Measurements from ENCODE around the gene LSM10.

The LSM10 gene

DNA sequence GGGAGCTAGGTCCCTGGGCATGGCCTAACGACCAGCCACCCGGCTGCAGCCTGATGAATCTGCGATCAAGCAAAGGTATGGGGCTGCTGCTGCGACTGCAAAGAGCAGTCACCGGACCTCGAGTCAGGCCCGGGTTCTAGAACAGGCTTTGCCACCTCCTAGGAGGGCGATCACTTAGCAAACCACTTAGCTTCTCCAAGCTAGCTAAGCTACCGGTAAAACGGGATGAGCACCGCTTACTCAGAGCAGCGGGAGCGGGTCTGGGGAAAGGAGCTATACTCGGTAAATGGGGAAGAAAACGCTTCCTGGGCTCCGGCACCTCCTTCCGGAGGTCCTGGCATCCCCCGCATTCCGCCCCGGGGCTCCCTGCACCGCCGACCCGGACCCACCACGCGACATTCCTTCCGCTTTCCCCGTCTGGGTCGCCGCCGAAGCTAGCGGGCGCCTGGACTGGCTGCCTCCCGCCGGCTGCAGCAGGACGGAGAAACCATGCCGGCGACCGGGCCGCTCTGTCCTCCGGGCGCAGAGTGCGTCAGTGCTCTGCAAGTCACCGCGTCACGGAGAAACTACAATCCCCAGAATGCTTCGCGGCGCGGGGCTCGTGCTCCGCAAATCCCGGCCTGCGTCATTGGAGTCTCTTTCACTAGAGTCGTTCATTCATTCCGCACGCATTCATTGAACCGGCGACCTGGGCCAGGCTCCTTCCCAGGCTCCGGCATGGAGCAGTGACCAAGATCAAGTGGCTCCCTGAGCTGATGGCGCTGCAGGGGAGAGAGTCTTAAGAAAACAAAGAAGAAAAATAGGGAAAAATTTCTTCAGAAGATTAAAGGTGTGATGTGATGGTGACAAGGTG lies at the start of gene LSM10:
Gene LSM10 (minus strand): TSS at position 531 of the 853 bp plus-strand sequence. CDS start 3,779 bp downstream, outside the sequence.
- Mint-ChIP-seq H3K27me3 (no peaks in the 10 kb centered on the region), H3K27ac (peak within 1 kb of the TSS; percentile 96), H3K9me3 (no peaks in the 10 kb centered on the region), H3K36me3 (ENCODE audit: low read depth) (peaks cover 14% of the 10 kb centered on the region), H3K4me1 (peaks cover 48% of the 10 kb centered on the region), H3K4me3 (peak within 1 kb of the TSS; percentile 89)
- peak; percentile 91 for ATAC-seq
- DNase-seq = peak; percentile 93

DNA sequence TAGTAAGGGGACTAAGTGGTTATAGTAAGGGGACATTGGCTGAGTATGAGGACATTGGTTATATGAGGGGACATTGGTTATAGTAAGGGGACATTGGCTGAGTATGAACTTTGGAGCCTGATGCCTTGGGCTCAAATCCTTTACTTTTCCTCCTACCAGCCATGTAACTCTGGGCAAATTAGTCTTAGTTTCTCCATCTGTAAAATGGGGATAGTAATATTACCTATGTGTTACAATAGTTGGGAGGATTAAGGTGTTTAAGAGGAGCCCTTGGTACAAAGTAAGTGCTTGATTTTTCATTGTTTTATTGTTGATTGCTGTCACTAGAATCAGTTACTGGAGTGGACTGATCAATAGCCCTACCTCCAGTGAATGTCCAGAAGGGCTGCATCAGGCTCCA lies 49.7 kb upstream of the LSM10 start:
- DNase-seq (no peak), ATAC-seq (no peak)
- H3K9me3 Mint-ChIP-seq = no peaks in the 10 kb centered on the region
- H3K36me3 Mint-ChIP-seq (ENCODE audit: low read depth) = no peaks in the 10 kb centered on the region
- no peak overlapping the region for H3K4me3 Mint-ChIP-seq
- H3K4me1 Mint-ChIP-seq = peaks cover 15% of the 10 kb centered on the region
- peaks cover 2% of the 10 kb centered on the region for H3K27me3 Mint-ChIP-seq
- no peak overlapping the region for H3K27ac Mint-ChIP-seq

DNA sequence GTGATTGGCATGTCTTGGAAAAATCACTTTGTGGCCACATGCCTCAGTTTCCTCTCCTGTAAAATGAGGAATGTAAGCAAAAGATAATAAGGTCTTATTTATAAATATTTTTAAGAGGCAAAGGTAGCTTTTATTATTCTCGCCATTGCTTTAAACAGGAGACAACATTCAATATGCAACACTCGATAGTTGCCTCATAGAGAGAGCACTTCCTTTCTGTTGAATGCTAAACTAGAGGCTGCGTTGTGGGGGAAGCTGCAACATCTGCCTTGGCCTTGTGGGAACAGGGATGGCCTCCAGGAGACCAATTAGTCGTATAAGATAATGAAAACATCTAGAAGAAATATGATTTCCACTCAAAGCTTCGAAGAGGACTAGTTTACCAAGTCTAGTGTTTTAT lies 49.0 kb upstream of the LSM10 start:
- no peaks in the 10 kb centered on the region for H3K9me3 Mint-ChIP-seq
- ATAC-seq = no peak
- H3K36me3 Mint-ChIP-seq (ENCODE audit: low read depth) = no peaks in the 10 kb centered on the region
- peaks cover 15% of the 10 kb centered on the region for H3K4me1 Mint-ChIP-seq
- no peak overlapping the region for H3K27ac Mint-ChIP-seq
- H3K27me3 Mint-ChIP-seq = peaks cover 2% of the 10 kb centered on the region
- H3K4me3 Mint-ChIP-seq = no peak overlapping the region
- no peak for DNase-seq

DNA sequence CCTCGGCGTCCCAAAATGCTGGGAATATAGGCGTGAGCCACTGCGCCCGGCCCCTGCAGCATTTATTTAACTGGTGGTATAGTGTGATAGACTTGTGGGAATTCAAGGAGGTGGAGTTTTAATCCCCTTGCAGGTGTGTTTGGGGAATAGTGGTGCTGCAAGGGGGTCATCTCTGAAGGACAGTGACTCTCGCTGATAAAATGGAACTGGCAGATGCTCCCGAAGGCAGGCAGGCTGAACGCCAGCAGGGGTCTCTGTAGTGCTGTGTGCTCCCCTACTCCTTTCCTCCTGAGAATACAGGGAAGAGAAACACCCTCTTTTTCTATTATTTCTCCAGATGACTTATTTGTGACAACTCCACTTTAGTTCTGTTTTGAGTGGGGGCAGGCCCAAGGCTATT lies 48.6 kb upstream of the LSM10 start:
- peak; percentile 23 for DNase-seq

DNA sequence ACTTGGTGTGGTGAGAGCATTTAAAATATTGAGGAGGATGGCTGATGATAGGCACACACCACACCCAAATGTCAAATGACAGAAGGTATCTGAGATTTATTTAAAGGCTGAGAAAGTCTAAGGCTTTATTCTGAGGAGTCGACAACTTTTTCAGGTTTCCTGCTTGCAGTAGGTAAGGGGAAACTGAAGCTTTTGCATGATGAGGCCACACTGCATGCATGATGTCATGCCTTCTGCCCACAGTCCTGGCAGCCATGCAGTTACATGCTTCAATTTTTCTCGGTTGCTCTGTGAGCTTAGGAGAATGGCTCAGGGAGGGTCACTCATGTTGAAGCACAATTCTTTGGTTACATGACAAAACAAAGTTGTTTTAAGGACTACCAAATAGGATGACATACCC lies 45.6 kb upstream of the LSM10 start:
- no peak overlapping the region for H3K4me3 Mint-ChIP-seq
- no peak for ATAC-seq
- H3K27me3 Mint-ChIP-seq = no peaks in the 10 kb centered on the region
- no peak overlapping the region for H3K27ac Mint-ChIP-seq
- no peak for DNase-seq
- H3K9me3 Mint-ChIP-seq = no peaks in the 10 kb centered on the region
- no peaks in the 10 kb centered on the region for H3K4me1 Mint-ChIP-seq
- no peaks in the 10 kb centered on the region for H3K36me3 Mint-ChIP-seq (ENCODE audit: low read depth)

More for the DNA sequence above, 48.6 kb upstream of the LSM10 start:
- no peak overlapping the region for H3K4me3 Mint-ChIP-seq
- no peak overlapping the region for H3K27ac Mint-ChIP-seq
- H3K9me3 Mint-ChIP-seq = no peaks in the 10 kb centered on the region
- H3K36me3 Mint-ChIP-seq (ENCODE audit: low read depth) = no peaks in the 10 kb centered on the region
- no peak for ATAC-seq
- H3K4me1 Mint-ChIP-seq = peaks cover 10% of the 10 kb centered on the region
- peaks cover 2% of the 10 kb centered on the region for H3K27me3 Mint-ChIP-seq

DNA sequence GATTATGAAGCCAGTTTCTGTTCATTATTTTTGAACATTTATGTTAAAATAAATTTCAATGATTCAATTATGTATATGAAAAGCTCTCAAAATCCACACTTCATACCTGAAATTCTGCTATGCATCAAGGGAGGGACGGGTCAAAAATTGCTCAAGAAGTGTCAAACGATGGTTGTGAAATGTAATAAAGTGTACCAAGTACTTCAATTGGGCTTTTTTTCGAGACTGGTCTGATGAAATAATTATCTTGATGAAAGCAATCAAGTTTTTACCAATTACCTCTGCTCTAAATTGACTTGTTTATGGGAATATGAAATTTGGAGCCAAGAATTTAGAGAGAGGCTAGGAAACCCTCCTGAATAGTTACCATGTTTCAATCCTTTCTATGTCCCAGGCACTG lies 44.6 kb upstream of the LSM10 start:
- H3K27me3 Mint-ChIP-seq = no peaks in the 10 kb centered on the region
- no peaks in the 10 kb centered on the region for H3K9me3 Mint-ChIP-seq
- no peak overlapping the region for H3K4me3 Mint-ChIP-seq
- H3K36me3 Mint-ChIP-seq (ENCODE audit: low read depth) = no peaks in the 10 kb centered on the region
- H3K27ac Mint-ChIP-seq = no peak overlapping the region
- ATAC-seq (no peak), DNase-seq (no peak)
- no peaks in the 10 kb centered on the region for H3K4me1 Mint-ChIP-seq

DNA sequence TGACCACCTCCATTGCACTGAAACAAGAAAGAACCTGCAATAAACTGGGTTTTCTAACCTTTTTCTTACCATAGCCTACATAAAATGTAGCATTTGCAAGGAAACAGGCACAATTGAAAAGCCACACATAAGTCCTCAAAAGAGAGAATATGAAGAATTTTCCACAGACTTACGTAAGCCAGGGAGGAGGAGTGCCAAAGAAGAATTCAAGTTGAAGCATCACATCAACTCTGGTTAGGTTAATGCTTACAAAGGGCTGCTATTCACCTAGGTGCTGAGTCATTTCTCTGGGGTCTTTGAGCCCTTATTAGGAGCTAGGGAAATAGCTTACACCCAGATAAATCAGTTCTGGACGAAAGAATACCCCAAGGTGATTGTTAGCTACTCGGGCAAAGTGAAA lies 42.9 kb upstream of the LSM10 start:
- Mint-ChIP-seq H3K9me3 (no peaks in the 10 kb centered on the region), H3K4me1 (no peaks in the 10 kb centered on the region), H3K27me3 (no peaks in the 10 kb centered on the region), H3K36me3 (ENCODE audit: low read depth) (no peaks in the 10 kb centered on the region), H3K4me3 (no peak overlapping the region), H3K27ac (no peak overlapping the region)
- DNase-seq (no peak), ATAC-seq (no peak)

DNA sequence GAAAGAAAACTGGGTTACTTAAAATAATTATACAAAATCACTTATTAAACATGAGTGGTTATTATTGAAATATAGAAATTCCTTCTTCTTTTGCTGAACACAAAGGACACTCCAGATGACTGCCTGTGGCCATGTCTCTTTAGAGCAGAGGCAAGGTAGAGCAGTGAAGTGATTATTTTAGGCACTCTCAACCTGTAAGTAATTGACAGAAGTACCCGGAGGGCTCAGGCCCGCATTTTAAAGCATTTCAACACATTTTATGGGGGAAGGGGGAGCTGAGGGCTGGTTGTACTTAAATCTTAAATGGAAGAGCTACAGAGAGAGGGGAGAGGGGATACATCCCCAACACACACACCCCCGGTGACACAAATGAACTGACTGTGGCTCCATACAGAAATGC lies 42.3 kb upstream of the LSM10 start:
- no peak for DNase-seq
- H3K36me3 Mint-ChIP-seq (ENCODE audit: low read depth) = no peaks in the 10 kb centered on the region
- no peak overlapping the region for H3K4me3 Mint-ChIP-seq
- H3K27ac Mint-ChIP-seq = no peak overlapping the region
- no peak for ATAC-seq
- no peaks in the 10 kb centered on the region for H3K4me1 Mint-ChIP-seq
- no peaks in the 10 kb centered on the region for H3K27me3 Mint-ChIP-seq
- H3K9me3 Mint-ChIP-seq = no peaks in the 10 kb centered on the region

DNA sequence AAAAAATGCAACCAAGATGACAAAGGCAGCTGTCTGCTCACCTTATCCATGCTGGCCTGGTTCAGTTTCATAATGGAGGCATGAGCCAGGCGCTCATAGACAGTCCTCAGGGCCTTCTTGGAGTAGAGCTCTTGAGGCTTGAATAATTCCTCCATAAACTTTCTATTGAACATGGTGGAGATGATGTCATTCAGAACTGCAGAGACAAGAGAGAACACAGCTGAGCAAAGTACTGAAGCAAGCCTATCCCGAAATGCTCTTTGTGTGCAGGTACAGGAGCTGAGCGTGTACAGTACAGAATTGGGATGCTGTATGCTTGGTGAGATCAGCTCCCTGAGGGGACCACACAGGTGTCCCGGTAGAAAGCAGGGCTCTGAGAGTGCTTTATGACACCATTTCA lies 41.0 kb upstream of the LSM10 start:
- Mint-ChIP-seq H3K9me3 (no peaks in the 10 kb centered on the region), H3K27ac (no peak overlapping the region), H3K36me3 (ENCODE audit: low read depth) (no peaks in the 10 kb centered on the region), H3K27me3 (no peaks in the 10 kb centered on the region), H3K4me1 (no peaks in the 10 kb centered on the region), H3K4me3 (no peak overlapping the region)
- no peak for DNase-seq
- no peak for ATAC-seq

DNA sequence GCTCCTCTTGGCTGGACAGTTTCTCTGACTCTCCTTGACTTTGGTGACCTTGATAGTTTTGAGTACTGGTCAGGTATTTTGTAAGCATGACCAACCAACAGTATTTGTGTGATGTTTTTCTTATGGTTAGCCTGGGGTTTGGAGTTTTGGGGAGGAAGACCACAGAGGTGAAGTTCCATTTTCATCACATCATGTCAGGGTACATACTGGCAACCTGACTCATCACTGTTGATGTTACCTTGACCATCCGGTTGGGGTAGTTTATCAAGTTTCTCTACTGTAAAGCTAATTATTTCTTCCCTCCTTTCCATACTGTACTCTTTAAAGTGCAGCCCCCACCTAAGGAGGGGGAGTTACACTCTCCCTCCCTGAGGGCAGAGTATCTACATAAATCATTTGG lies 39.1 kb upstream of the LSM10 start:
- H3K36me3 Mint-ChIP-seq (ENCODE audit: low read depth) = no peaks in the 10 kb centered on the region
- DNase-seq (no peak), ATAC-seq (no peak)
- no peak overlapping the region for H3K27ac Mint-ChIP-seq
- H3K27me3 Mint-ChIP-seq = no peaks in the 10 kb centered on the region
- H3K9me3 Mint-ChIP-seq = no peaks in the 10 kb centered on the region
- H3K4me3 Mint-ChIP-seq = no peak overlapping the region
- no peaks in the 10 kb centered on the region for H3K4me1 Mint-ChIP-seq

DNA sequence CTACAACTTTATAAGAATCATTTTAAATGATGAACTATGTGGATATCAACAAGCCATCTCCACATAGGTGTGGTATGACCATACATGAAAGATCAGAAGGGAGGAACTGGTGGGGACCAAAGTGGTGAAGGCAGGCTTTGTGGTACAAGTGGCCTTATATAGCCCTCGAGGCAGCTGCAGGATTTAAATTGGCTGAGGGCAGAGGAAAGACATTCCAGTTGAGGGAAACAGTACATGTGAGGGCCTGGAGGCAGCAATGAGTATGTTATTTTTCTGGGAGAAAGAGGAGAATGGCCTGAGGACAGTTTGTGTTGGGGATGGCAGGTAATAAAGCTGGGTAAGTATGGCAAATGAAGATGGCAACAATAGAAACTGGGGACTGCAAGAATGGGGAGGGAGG lies 35.4 kb upstream of the LSM10 start:
- H3K27me3 Mint-ChIP-seq = no peaks in the 10 kb centered on the region
- no peak for ATAC-seq
- H3K9me3 Mint-ChIP-seq = no peaks in the 10 kb centered on the region
- no peaks in the 10 kb centered on the region for H3K36me3 Mint-ChIP-seq (ENCODE audit: low read depth)
- no peaks in the 10 kb centered on the region for H3K4me1 Mint-ChIP-seq
- DNase-seq = no peak
- no peak overlapping the region for H3K27ac Mint-ChIP-seq
- H3K4me3 Mint-ChIP-seq = no peak overlapping the region

DNA sequence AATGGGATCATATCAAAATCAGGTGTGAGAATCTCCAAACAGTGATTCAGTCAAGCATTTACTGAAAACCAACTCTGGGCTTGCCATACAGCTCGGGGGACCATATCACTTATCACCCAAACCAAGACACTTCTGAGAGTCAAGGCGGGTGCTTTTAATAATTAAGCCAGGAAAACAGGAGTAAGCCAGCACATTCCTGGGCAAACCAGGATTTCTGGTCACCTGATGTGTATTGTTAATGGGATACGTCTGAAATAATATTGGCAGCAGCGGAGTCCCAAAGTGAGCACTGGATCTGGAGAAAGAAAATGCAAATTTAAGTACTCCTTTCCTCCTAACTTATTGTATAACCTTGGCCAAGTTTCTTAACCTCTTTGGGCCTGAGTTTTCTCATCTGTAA lies 34.9 kb upstream of the LSM10 start:
- ATAC-seq (no peak), DNase-seq (no peak)
- Mint-ChIP-seq H3K27me3 (no peaks in the 10 kb centered on the region), H3K4me1 (no peaks in the 10 kb centered on the region), H3K4me3 (no peak overlapping the region), H3K9me3 (no peaks in the 10 kb centered on the region), H3K27ac (no peak overlapping the region), H3K36me3 (ENCODE audit: low read depth) (no peaks in the 10 kb centered on the region)

DNA sequence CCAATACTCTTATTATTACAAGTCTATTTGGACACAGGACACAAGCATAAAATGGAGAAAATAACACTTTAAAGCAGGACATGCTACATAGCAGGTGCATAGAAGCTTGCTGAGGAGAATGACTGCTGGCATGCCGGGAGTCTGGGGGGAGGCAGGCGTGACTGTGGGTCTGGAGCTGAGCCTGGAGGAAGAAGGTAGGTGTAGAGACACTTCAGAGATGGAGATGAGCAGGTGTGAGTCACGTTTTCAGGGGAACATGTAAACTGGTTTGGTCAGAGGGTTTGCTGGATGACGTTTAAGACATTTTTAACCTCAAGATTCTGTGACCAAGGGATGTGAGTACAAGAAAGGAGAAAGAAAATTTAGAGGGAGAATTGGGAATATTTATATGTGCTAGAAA lies 28.1 kb upstream of the LSM10 start:
- H3K27ac Mint-ChIP-seq = no peak overlapping the region
- DNase-seq (no peak), ATAC-seq (peak; percentile 46)
- no peaks in the 10 kb centered on the region for H3K36me3 Mint-ChIP-seq (ENCODE audit: low read depth)
- H3K27me3 Mint-ChIP-seq = no peaks in the 10 kb centered on the region
- H3K4me3 Mint-ChIP-seq = no peak overlapping the region
- peaks cover 11% of the 10 kb centered on the region for H3K4me1 Mint-ChIP-seq
- no peaks in the 10 kb centered on the region for H3K9me3 Mint-ChIP-seq

DNA sequence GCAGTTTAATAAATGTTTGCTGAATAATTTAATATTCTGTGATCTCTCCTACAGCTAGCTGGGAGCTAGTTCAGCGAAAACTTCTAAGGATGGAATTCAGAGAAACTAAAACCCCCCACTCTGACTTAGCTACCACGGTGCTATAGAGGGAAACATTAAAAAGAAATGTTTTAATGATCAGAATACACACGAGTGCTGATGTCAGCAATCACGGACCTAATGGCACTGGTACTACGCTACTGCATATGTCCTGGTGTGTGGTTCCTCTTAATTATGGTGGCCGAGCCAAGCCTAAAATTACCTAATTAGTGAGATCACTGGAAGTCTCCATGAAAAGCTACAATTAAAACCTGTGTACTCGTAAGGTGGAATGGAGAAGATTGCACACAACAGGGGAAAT lies 23.9 kb upstream of the LSM10 start:
- DNase-seq (no peak), ATAC-seq (no peak)
- no peaks in the 10 kb centered on the region for H3K27me3 Mint-ChIP-seq
- peaks cover 17% of the 10 kb centered on the region for H3K4me1 Mint-ChIP-seq
- no peaks in the 10 kb centered on the region for H3K9me3 Mint-ChIP-seq
- H3K27ac Mint-ChIP-seq = no peak overlapping the region
- H3K4me3 Mint-ChIP-seq = no peak overlapping the region
- no peaks in the 10 kb centered on the region for H3K36me3 Mint-ChIP-seq (ENCODE audit: low read depth)

DNA sequence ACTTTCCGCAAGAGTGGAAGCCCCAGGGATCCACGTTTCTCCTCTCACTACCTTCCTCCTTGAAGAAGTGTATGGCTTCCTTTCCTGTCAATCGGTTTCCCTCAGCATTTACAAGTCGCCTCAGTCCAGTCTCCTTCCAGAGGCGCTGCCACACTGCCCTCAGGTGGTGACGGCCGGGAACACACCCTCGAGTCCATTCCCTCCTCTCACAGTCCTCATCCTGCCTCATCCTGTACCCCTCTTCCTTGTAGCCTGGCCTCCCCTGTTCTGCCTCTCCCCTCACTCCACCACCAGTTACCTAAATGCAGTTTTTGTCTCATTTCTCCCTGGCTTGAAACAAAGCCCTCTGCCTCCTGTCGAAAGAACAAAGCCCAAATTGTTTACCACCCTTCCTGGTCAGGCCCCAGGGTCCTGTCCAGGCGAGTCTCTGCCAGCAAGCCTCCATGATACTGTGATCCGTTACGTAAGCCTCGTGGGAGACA lies 23.2 kb upstream of the LSM10 start:
- peak; percentile 96 for ATAC-seq

More for the DNA sequence above, 23.2 kb upstream of the LSM10 start:
- Mint-ChIP-seq H3K27me3 (no peaks in the 10 kb centered on the region), H3K27ac (peak overlapping the region; percentile 43), H3K4me1 (peaks cover 15% of the 10 kb centered on the region), H3K36me3 (ENCODE audit: low read depth) (no peaks in the 10 kb centered on the region), H3K9me3 (no peaks in the 10 kb centered on the region), H3K4me3 (no peak overlapping the region)
- DNase-seq = peak; percentile 95
